GM12878 (cell line): Measurements from ENCODE around the gene TMEM161B.

Source experiments
- CBX5 ChIP-seq: sonication (generic); IDR thresholded peaks from 2 replicates; pipeline ENCODE4 v1.6.1; 2016; ENCODE audit warnings: low read depth, moderate library complexity, mild to moderate bottlenecking, inconsistent platforms
- CTCF ChIP-seq, 3 experiments: IDR thresholded peaks in 2 of 3; conservative IDR thresholded peaks in 1 of 3; 2 replicates each; pipeline ENCODE4 v1.5.1; 2011; ENCODE audit warnings: low read depth in 3 of 3, low read length in 3 of 3, mild to moderate bottlenecking in 3 of 3, control low read depth in 2 of 3, moderate library complexity in 2 of 3, inconsistent platforms in 1 of 3, mixed read lengths in 1 of 3; ENCODE audit not compliant: control insufficient read depth in 2 of 3, insufficient read depth in 1 of 3; ENCODE audit errors: extremely low read depth in 1 of 3
- EGR1 ChIP-seq, 2 experiments: IDR thresholded peaks; 1 replicate in 1 of 2; 2 replicates in 1 of 2; pipeline ENCODE4 v1.6.1; 2011 to 2012; ENCODE audit warnings: low read depth in 2 of 2, low read length in 2 of 2, borderline replicate concordance in 1 of 2, mild to moderate bottlenecking in 1 of 2, moderate library complexity in 1 of 2
- HCFC1 ChIP-seq: fragments of 150-350 bp; IDR thresholded peaks from 2 replicates; pipeline ENCODE4 v1.6.1; 2014; ENCODE audit warnings: low read length
- HDGF ChIP-seq: fragments of 450-650 bp; IDR thresholded peaks from 2 replicates; pipeline ENCODE4 v1.6.1; 2016; ENCODE audit warnings: antibody characterized with exemption
- SIN3A ChIP-seq: IDR thresholded peaks from 2 replicates; pipeline ENCODE4 v1.6.1; 2012; ENCODE audit warnings: low read depth, low read length, improper control_type of control experiment

GRCh38 chr5:88275581-88275980 is 6.9 kb upstream of the TMEM161B start:
- no peak for TF ChIP-seq SIN3A
- no peak for TF ChIP-seq CTCF (IDR thresholded peaks at IDR 0.05 in 2 of 3, conservative IDR thresholded peaks at IDR 0.05 in 1 of 3; ENCODE audit: control insufficient read depth in 2 of 3, extremely low read depth in 1 of 3, insufficient read depth in 1 of 3, low read depth in 3 of 3, low read length in 3 of 3)
- TF ChIP-seq CBX5, result no peak
- TF ChIP-seq HDGF, result no peak
- TF ChIP-seq EGR1 (IDR thresholded peaks at IDR 0.05; ENCODE audit: borderline replicate concordance in 1 of 2, low read depth in 2 of 2, low read length in 2 of 2), result no peak
- TF ChIP-seq HCFC1, result no peak
